ENCODE results near the gene MRPS12.

MRPS12 gene

GRCh38 chr19:38946229-38947010 is 15.7 kb downstream of the MRPS12 start:
- H3K9ac ChIP-seq (ENCODE audit: low read depth, low read length): no peak overlapping the region
- TF ChIP-seq CTCF (IDR thresholded peaks at IDR 0.05; ENCODE audit: borderline replicate concordance, extremely low read depth, low read length, poor library complexity, severe bottlenecking) (no peak), EZH2 (IDR thresholded peaks at IDR 0.05; ENCODE audit: borderline replicate concordance, low read depth, low read length, severe bottlenecking) (no peak)
- H4K20me1 ChIP-seq (ENCODE audit: insufficient read depth, low read length): peaks cover 5% of the 10 kb centered on the region; the same call in 1 of the 2 replicates
- H3K27ac ChIP-seq (ENCODE audit: low read length): no peak overlapping the region
- H3K4me2 ChIP-seq (ENCODE audit: insufficient read depth, low read length): no peak overlapping the region
- H2AFZ ChIP-seq (ENCODE audit: low read depth, low read length): no peak overlapping the region
- peaks cover 12% of the 10 kb centered on the region for H3K4me1 ChIP-seq (ENCODE audit: insufficient read depth, low read length)
- no peaks in the 10 kb centered on the region for H3K36me3 ChIP-seq (ENCODE audit: insufficient read depth, low read length)
- H3K4me3 ChIP-seq (ENCODE audit: low read depth in 1 of 2, low read length in 2 of 2): no peak overlapping the region
- no peaks in the 10 kb centered on the region for H3K9me3 ChIP-seq (ENCODE audit: insufficient read depth, low read length, severe bottlenecking)
- no peak for DNase-seq
- ATAC-seq (ENCODE audit: insufficient read depth, low read depth): no peak
- H3K27me3 ChIP-seq (ENCODE audit: insufficient read depth, low read length, poor library complexity): no peaks in the 10 kb centered on the region
- no peaks in the 10 kb centered on the region for H3K79me2 ChIP-seq (ENCODE audit: insufficient read depth, low read length)

- Histone ChIP-seq H3K9ac (ENCODE audit: low read depth, low read length) (no peak overlapping the region), H3K27ac (ENCODE audit: low read length) (no peak overlapping the region), H3K4me2 (ENCODE audit: insufficient read depth, low read length) (no peak overlapping the region), H3K79me2 (ENCODE audit: insufficient read depth, low read length) (no peaks in the 10 kb centered on the region), H3K36me3 (ENCODE audit: insufficient read depth, low read length) (no peaks in the 10 kb centered on the region), H2AFZ (ENCODE audit: low read depth, low read length) (no peak overlapping the region), H3K27me3 (ENCODE audit: insufficient read depth, low read length, poor library complexity) (no peaks in the 10 kb centered on the region), H4K20me1 (ENCODE audit: insufficient read depth, low read length) (no peaks in the 10 kb centered on the region), H3K9me3 (ENCODE audit: insufficient read depth, low read length, severe bottlenecking) (no peaks in the 10 kb centered on the region), H3K4me3 (ENCODE audit: low read depth in 1 of 2, low read length in 2 of 2) (no peak overlapping the region), H3K4me1 (ENCODE audit: insufficient read depth, low read length) (no peaks in the 10 kb centered on the region)
- TF ChIP-seq CTCF (IDR thresholded peaks at IDR 0.05; ENCODE audit: borderline replicate concordance, extremely low read depth, low read length, poor library complexity, severe bottlenecking) (no peak), EZH2 (IDR thresholded peaks at IDR 0.05; ENCODE audit: borderline replicate concordance, low read depth, low read length, severe bottlenecking) (no peak)
- ATAC-seq (ENCODE audit: insufficient read depth, low read depth): no peak
- no peak for DNase-seq
Measured at GRCh38 chr19:38949580-38950367, 19.0 kb downstream of the MRPS12 start.

- ATAC-seq (ENCODE audit: insufficient read depth, low read depth): no peak
- Histone ChIP-seq H3K9me3 (ENCODE audit: insufficient read depth, low read length, severe bottlenecking) (no peaks in the 10 kb centered on the region), H3K79me2 (ENCODE audit: insufficient read depth, low read length) (no peaks in the 10 kb centered on the region), H3K9ac (ENCODE audit: low read depth, low read length) (no peak overlapping the region), H3K27me3 (ENCODE audit: insufficient read depth, low read length, poor library complexity) (no peaks in the 10 kb centered on the region), H3K4me3 (ENCODE audit: low read depth in 1 of 2, low read length in 2 of 2) (no peak overlapping the region), H2AFZ (ENCODE audit: low read depth, low read length) (no peak overlapping the region), H3K36me3 (ENCODE audit: insufficient read depth, low read length) (no peaks in the 10 kb centered on the region), H3K27ac (ENCODE audit: low read length) (no peak overlapping the region), H3K4me1 (ENCODE audit: insufficient read depth, low read length) (no peaks in the 10 kb centered on the region), H4K20me1 (ENCODE audit: insufficient read depth, low read length) (no peaks in the 10 kb centered on the region), H3K4me2 (ENCODE audit: insufficient read depth, low read length) (no peak overlapping the region)
- TF ChIP-seq CTCF (IDR thresholded peaks at IDR 0.05; ENCODE audit: borderline replicate concordance, extremely low read depth, low read length, poor library complexity, severe bottlenecking) (no peak), EZH2 (IDR thresholded peaks at IDR 0.05; ENCODE audit: borderline replicate concordance, low read depth, low read length, severe bottlenecking) (no peak)
- no peak for DNase-seq
Measured at GRCh38 chr19:38951187-38951586, 20.4 kb downstream of the MRPS12 start.
